MM.1S (cell line): ENCODE results near the gene IRS1.

Source experiments
- CTCF ChIP-seq: fragments of 300-600 bp; sonication (generic); IDR thresholded peaks from 2 replicates; pipeline ENCODE4 v1.5.1; 2016; ENCODE audit warnings: antibody characterized with exemption, low read length, mixed read lengths
- EZH2 ChIP-seq: fragments of 300-600 bp; sonication (generic); optimal IDR thresholded peaks from 2 replicates; pipeline ENCODE3; 2017; ENCODE audit warnings: low read depth, mild to moderate bottlenecking, antibody characterized with exemption, low read length, mixed read lengths

- TF ChIP-seq CTCF (no peak), EZH2 (no peak)
Measured at GRCh38 chr2:226721541-226721940, 78.1 kb downstream of the IRS1 start.
